PFSK-1 (cell line): ENCODE data around the gene INO80C.

Experiments used
- FOXP2 ChIP-seq: optimal IDR thresholded peaks from 2 replicates; pipeline ENCODE3; 2011; ENCODE audit warnings: borderline replicate concordance, control low read depth, inconsistent platforms; ENCODE audit not compliant: insufficient read depth; ENCODE audit errors: extremely low read length, extremely low read depth
- POLR2AphosphoS5 ChIP-seq: IDR thresholded peaks from 2 replicates; pipeline ENCODE4 v1.6.1; 2012; ENCODE audit warnings: low read depth, mild to moderate bottlenecking, control low read depth, low read length, moderate library complexity
- SIN3A ChIP-seq: IDR thresholded peaks from 2 replicates; pipeline ENCODE4 v1.6.1; 2012; ENCODE audit warnings: mild to moderate bottlenecking, low read length, moderate library complexity, borderline replicate concordance; ENCODE audit not compliant: insufficient read depth
- TAF1 ChIP-seq: IDR thresholded peaks from 2 replicates; pipeline ENCODE4 v1.6.1; 2012; ENCODE audit warnings: low read length, control low read depth, borderline replicate concordance; ENCODE audit not compliant: insufficient read depth
- TF ChIP-seq, protein P1 (sequence below), 2 experiments: IDR thresholded peaks; 2 replicates each; pipeline versions ENCODE4 v1.6.1 to v1.8.0; 2011 to 2012; ENCODE audit warnings: low read depth in 2 of 2, low read length in 2 of 2, control low read depth in 1 of 2, inconsistent platforms in 1 of 2, mild to moderate bottlenecking in 1 of 2, moderate library complexity in 1 of 2; ENCODE audit not compliant: insufficient read depth in 1 of 2

The INO80C gene

DNA sequence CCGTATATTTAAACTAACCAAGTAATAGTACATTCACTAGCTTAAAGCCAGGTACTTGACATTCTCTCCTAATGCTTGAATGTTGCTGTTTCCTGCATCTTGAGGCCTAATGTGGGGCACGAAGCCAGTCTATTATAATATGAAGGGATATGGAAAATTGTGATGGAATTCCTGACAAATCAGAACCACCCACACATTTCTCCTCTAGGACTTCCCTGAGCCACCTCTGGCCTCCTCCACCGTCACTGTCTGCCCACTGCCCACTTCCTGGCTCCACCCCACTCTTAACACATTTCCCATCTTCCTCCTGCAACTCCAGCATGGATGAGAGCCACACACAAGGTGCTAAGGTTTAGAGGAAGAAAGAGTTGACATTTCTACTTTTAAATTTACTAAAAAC is 19.0 kb upstream of the INO80C start:
- TF ChIP-seq TAF1 (no peak), SIN3A (no peak), FOXP2 (no peak), POLR2AphosphoS5 (no peak)
- TF ChIP-seq, protein P1, sequence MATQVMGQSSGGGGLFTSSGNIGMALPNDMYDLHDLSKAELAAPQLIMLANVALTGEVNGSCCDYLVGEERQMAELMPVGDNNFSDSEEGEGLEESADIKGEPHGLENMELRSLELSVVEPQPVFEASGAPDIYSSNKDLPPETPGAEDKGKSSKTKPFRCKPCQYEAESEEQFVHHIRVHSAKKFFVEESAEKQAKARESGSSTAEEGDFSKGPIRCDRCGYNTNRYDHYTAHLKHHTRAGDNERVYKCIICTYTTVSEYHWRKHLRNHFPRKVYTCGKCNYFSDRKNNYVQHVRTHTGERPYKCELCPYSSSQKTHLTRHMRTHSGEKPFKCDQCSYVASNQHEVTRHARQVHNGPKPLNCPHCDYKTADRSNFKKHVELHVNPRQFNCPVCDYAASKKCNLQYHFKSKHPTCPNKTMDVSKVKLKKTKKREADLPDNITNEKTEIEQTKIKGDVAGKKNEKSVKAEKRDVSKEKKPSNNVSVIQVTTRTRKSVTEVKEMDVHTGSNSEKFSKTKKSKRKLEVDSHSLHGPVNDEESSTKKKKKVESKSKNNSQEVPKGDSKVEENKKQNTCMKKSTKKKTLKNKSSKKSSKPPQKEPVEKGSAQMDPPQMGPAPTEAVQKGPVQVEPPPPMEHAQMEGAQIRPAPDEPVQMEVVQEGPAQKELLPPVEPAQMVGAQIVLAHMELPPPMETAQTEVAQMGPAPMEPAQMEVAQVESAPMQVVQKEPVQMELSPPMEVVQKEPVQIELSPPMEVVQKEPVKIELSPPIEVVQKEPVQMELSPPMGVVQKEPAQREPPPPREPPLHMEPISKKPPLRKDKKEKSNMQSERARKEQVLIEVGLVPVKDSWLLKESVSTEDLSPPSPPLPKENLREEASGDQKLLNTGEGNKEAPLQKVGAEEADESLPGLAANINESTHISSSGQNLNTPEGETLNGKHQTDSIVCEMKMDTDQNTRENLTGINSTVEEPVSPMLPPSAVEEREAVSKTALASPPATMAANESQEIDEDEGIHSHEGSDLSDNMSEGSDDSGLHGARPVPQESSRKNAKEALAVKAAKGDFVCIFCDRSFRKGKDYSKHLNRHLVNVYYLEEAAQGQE (IDR thresholded peaks at IDR 0.05; ENCODE audit: insufficient read depth in 1 of 2, low read depth in 2 of 2, low read length in 2 of 2): no peak

DNA sequence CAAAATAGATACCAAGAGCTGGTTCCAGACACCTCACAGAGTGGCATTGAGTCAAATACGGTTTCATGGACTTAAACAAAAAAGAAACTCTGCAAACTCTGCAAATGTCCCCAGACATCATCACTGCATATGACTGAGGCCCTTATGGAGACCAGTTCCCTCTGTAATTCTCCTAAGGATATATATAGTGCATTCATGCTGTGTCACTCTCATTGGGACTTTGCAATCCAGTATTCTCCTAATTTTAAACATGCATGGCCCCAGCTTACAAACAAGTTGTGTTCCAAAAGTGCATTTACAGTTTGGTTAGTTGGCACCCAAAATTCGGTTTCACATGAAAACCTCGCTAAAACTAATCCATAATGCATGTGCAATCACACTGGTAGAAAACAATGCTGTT is 18.6 kb upstream of the INO80C start:
- TF ChIP-seq POLR2AphosphoS5: no peak
- TF ChIP-seq, protein P1 (IDR thresholded peaks at IDR 0.05; ENCODE audit: insufficient read depth in 1 of 2, low read depth in 2 of 2, low read length in 2 of 2): no peak
- TF ChIP-seq SIN3A: no peak

DNA sequence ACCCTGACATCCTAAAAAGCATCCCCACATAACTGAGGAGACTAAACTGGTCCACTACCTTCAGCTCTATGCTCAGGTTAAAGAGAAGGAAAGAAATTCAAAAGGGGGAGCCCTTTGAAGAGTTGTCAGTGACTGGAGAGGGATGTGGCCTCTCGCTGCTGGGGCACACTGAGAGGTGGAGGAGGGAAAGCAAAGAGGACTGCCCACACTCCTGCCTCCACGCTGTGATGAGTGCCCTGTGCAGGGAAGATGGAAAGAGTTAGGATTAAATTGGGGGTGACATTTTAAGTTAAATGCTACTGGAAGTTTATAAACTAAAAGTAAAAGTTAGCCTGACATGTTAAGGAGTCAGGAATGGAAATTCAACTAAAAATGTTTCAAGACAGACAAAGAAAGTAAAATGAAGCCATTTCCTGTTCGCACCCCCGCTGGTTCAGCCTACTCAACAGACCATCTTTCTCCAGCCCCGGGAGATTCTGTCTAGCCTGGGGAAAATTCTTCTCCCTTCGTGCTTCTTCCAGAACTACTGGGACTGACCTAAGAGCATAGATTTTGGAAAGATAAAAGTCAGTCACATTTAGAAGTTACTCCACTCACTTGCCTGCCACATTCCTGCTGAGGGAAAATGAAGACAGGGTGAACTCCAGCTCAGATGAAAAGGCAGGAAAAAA is 17.8 kb upstream of the INO80C start:
- TF ChIP-seq SIN3A (no peak), FOXP2 (no peak), TAF1 (no peak), POLR2AphosphoS5 (no peak)
- TF ChIP-seq, protein P1 (IDR thresholded peaks at IDR 0.05; ENCODE audit: insufficient read depth in 1 of 2, low read depth in 2 of 2, low read length in 2 of 2): no peak

DNA sequence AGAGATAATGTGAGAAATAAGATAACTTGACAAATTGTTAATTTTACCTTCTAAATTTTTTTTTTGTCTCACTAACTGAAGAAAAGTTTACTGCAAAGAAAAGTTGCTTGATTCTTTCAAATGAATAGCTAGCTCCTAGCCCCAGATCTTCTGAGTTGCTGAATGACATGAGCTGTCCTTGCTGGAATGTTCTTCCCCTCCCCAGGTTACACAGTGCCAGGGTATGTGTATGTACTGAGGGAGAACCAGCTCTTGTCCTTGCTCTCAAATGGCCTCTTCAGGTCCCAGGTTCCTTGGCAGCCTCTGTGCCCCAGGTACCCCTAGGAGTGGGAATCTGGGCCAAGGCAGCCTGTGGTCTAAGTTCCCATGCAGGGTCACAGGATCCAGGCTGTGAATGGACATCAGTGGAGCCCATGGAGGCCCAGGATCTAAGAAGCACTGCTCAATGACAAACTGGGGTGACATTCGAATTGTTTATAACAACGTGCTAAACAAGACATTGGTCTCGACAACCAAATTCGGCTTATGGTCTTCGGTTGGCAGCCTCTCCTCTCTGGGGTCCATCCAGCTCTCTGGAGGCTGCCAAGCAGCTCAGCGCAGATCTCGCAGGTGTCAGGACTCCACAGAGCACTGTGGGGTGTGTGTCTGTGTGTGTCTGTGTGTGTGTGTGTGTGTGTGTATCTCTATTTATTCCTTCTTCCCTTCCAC is 17.1 kb upstream of the INO80C start:
- TF ChIP-seq FOXP2: no peak
- no peak for TF ChIP-seq SIN3A
- no peak for TF ChIP-seq TAF1
- TF ChIP-seq, protein P1 (IDR thresholded peaks at IDR 0.05; ENCODE audit: insufficient read depth in 1 of 2, low read depth in 2 of 2, low read length in 2 of 2): no peak
- no peak for TF ChIP-seq POLR2AphosphoS5
